Fibroblast of mammary gland (primary cell): ENCODE measurements around the gene TMEM132E.

Experiments
- DNase-seq: peaks from one replicate; pipeline ENCODE4 v3.0.0-alpha.2; 2010; ENCODE audit warnings: low read depth
- H3K4me3 ChIP-seq: 2 replicates; pipeline ENCODE4 v1.5.1; 2011; ENCODE audit warnings: low read depth, mild to moderate bottlenecking, low read length, moderate library complexity; ENCODE audit not compliant: control insufficient read depth
- CTCF ChIP-seq: conservative IDR thresholded peaks from 2 replicates; pipeline ENCODE4 v1.5.1; 2011; ENCODE audit warnings: low read depth, low read length, inconsistent platforms; ENCODE audit not compliant: control insufficient read depth, insufficient read depth

The TMEM132E gene

DNA sequence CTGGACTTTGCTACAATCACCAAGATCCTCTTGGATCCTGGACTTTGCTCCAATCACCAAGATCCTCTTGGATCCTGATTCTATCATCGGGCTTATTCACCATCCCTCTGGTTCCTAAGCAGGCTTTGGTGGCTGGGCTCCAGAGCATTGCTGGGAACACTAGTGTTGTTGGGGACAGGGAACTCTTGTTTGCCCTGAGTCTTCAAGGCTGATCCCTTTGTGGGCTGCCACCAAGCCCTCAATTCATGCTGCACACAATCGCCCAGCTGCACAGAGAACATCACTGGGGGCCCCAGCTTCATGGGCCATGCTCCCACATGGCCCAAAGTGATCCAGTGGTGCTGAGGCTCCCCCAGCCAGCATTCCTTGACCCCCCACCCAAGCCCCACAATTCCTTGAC, 88.3 kb downstream of the TMEM132E start:
- no peak for TF ChIP-seq CTCF
- H3K4me3 ChIP-seq = no peak overlapping the region
- DNase-seq = no peak

DNA sequence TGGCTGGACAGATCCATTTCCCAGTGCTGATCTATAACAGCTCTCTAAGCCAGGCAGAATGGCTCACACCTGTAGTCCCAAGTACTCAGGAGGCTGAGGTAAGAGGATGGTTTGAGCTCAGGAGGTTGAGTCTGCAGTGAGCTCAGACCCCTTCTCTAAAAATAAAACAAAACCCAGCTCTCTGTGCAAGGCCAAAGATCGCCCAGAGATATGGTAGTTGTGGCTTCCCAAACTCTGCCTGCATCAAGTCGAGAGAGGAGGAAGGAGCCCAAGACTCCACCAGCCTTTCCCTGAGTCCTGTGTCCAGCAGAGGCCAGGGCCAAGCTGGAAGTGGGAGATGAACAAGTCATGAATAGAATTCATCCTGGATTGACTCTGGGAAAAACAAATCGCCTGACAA, 88.8 kb downstream of the TMEM132E start:
- no peak overlapping the region for H3K4me3 ChIP-seq
- no peak for TF ChIP-seq CTCF
- no peak for DNase-seq

DNA sequence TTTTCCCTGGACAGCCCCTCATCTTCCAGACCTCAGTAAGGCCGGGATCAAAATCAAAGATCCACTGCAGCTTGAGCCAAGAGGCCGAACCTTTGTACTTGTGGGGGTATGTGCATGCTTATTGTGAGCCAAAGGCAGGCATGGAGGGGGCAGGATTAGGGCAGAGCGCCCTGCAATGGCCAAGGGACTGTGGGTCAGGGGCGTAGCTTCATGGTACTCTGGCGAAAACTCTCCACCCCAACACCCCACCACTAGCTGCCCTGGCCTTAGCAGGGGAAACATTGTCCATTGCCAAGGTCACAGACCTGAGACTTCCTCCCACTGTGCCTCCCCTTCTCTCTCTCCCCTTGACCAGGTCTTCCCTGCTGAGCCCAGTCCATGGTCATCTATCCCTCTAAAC, 90.1 kb downstream of the TMEM132E start:
- no peak for DNase-seq
- no peak overlapping the region for H3K4me3 ChIP-seq
- no peak for TF ChIP-seq CTCF

- no peak for TF ChIP-seq CTCF
- DNase-seq = no peak
- H3K4me3 ChIP-seq = no peak overlapping the region
Observed at GRCh38 chr17:34670618-34671017, 91.2 kb downstream of the TMEM132E start.

- no peak for DNase-seq
- H3K4me3 ChIP-seq = no peak overlapping the region
- TF ChIP-seq CTCF = no peak
Observed at GRCh38 chr17:34671191-34671590, 91.8 kb downstream of the TMEM132E start.

- no peak for DNase-seq
- no peak for TF ChIP-seq CTCF
- H3K4me3 ChIP-seq = no peak overlapping the region
Observed at GRCh38 chr17:34672176-34672785, 92.9 kb downstream of the TMEM132E start.

- no peak for DNase-seq
- no peak overlapping the region for H3K4me3 ChIP-seq
- no peak for TF ChIP-seq CTCF
Observed at GRCh38 chr17:34673516-34673915, 94.1 kb downstream of the TMEM132E start.
